ENCODE results near the gene TIMM13. TPM values are rescaled to one million over a fixed set of nuclear protein-coding genes. Genes with fewer than 3 reads are reported as not detected.
A peak's percentile ranks its signal among the peaks of the same experiment; 100 is the strongest.
"Not testable (repeated sequence)": the region's sequence is repeated elsewhere in the genome, so short reads cannot be mapped to it uniquely, and the experiment has no call there.

Gene TIMM13
- total RNA-seq, 1 donor from 2014 or later = 86.9 TPM

DNA sequence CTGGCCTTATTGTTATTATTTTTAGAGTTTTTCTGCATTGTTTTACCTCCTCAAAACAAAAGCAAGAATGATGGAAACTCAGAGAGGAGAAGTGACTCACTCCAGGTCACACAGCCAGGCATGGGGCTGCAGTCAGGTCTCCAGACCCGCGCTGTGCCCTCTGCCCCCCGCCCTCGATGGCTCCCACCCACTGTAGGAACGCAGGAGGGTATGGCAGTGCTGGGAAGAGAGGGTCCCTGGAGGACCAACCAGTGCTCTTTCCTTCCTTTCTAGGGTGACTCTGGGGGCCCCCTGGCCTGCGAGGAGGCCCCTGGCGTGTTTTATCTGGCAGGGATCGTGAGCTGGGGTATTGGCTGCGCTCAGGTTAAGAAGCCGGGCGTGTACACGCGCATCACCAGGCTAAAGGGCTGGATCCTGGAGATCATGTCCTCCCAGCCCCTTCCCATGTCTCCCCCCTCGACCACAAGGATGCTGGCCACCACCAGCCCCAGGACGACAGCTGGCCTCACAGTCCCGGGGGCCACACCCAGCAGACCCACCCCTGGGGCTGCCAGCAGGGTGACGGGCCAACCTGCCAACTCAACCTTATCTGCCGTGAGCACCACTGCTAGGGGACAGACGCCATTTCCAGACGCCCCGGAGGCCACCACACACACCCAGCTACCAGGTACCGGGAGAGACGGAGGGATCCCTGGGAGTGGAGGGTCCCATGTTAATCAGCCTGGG is 5.6 kb downstream of the TIMM13 start:
- intact Hi-C loops (cut with DNase I) = no loop called here
- DNase-seq (ENCODE audit: missing footprints) (no peak), ATAC-seq (no peak)

DNA sequence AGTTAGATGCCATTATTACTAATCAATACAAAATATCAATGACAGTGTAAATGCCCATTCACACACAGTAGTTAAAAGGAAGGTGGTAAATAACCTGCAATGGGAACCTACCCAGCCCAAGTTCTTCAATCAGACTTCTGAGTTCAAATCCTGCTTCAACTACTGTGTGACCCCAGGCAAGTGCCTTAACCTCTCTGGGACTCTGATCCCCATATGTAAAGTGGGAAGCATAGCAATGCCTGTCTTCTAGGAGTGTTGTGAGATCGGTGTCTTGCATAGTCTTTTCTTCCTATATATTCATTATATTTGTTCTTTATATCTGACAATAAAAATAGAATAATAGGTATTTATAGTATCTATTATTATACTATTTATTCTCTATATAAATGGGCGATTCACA is 6.9 kb downstream of the TIMM13 start:
- intact Hi-C loops (cut with DNase I) = no loop called here
- ATAC-seq (no peak), DNase-seq (ENCODE audit: missing footprints) (no peak)

GRCh38 chr19:2419754-2420153 is 7.6 kb downstream of the TIMM13 start:
- intact Hi-C loops (cut with DNase I) = no loop called here
- DNase-seq (ENCODE audit: missing footprints) = no peak

GRCh38 chr19:2417881-2418406 is 9.4 kb downstream of the TIMM13 start:
- DNase-seq (ENCODE audit: missing footprints) (no peak), ATAC-seq (no peak)
- intact Hi-C loops (cut with DNase I) = no loop called here

More at GRCh38 chr19:2419754-2420153, 7.6 kb downstream of the TIMM13 start:
- ATAC-seq = no peak

DNA sequence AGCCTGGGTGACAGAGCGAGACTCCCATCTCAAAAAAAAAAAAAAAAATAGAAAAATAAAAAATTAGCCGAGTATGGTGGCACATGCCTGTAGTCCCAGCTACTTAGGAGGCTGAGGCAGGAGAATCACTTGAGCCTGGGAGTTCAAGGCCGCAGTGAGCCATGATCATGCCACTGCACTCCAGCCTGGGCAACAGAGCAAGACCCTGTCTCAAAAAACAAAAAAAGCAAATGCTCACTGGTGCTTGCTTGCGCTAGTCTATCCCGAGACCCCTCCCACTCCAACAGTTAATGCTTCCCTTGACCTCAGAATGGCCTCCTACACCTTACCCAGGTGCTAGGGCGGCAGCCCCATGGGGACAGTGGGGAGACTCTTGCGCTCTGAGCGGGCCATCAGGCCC is 9.9 kb downstream of the TIMM13 start:
- intact Hi-C loops (cut with DNase I); ATAC-seq; DNase-seq (ENCODE audit: missing footprints): not testable (repeated sequence)

- DNase-seq (ENCODE audit: missing footprints) = no peak
- ATAC-seq = peak; percentile 33
- intact Hi-C loops (cut with DNase I) = no loop called here
Observed at GRCh38 chr19:2416321-2417097, 10.9 kb downstream of the TIMM13 start.

- DNase-seq (ENCODE audit: missing footprints) (no peak), ATAC-seq (no peak)
- intact Hi-C loops (cut with DNase I) = no loop called here
Observed at GRCh38 chr19:2415973-2416319, 11.4 kb downstream of the TIMM13 start.

- DNase-seq (ENCODE audit: missing footprints) = no peak
- ATAC-seq = peak; percentile 21
- intact Hi-C loops (cut with DNase I) = no loop called here
Observed at GRCh38 chr19:2415281-2415972, 12.0 kb downstream of the TIMM13 start.

- DNase-seq (ENCODE audit: missing footprints) (no peak), ATAC-seq (no peak)
- intact Hi-C loops (cut with DNase I) = no loop called here
Observed at GRCh38 chr19:2413629-2414028, 13.8 kb downstream of the TIMM13 start.

- no peak for ATAC-seq
- DNase-seq (ENCODE audit: missing footprints) = no peak
- intact Hi-C loops (cut with DNase I) = no loop called here
Observed at GRCh38 chr19:2413159-2413558, 14.2 kb downstream of the TIMM13 start.

DNA sequence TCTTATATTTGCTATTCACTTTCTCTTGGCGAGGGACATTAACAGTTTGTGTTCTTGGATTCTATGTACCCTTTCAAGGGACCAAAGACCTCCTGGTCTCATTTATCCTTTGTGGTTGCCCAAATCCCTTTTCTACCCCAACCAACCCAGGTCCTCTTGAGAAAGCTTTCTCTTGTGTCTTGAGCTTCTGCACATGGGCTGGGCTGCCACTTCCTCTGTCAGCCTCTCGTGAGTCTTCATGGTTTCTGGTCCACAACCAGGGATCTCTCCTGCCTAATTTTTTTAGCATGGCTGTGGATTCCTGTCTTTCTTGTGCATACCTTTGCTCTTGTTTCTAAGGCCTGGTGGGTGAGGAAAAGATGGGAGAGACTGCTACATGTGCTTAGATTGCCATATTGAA is 14.9 kb downstream of the TIMM13 start:
- DNase-seq (ENCODE audit: missing footprints) (no peak), ATAC-seq (no peak)
- intact Hi-C loops (cut with DNase I) = no loop called here

DNA sequence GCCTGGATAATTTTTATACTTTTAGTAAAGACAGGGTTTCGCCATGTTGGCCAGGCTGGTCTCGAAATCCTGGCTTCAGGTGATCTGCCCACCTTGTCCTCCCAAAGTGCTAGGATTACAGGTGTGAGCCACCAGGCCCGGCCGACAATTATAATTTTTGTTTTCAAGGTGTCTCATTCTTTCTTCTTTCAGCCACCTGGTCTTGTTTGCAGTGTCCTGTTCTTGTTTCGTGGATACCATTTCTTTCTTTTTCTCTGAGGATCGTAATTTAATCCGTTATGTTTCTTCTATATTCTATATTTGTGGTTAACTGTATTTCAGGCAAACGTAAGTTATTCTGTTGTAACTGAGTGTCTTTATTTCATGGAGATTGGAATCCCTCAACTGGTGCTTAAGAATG is 15.7 kb downstream of the TIMM13 start:
- no peak for ATAC-seq
- DNase-seq (ENCODE audit: missing footprints) = no peak
- intact Hi-C loops (cut with DNase I) = no loop called here

DNA sequence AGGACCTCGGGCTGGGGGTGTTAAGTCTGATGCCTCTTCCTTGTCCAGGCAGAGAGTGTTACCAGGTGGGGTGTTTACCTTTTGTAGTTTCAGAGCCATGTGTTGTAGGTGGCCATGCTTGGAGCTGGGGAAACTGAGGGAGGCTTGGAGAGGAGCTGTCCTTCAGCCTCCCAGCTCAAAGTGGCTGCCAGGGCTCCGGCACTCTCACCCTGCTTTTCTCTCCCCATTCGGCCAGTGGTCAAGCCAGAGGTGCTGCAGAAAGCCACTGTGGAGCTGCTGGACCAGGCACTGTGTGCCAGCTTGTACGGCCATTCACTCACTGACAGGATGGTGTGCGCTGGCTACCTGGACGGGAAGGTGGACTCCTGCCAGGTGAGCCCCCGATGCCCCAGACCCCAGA is 17.4 kb downstream of the TIMM13 start:
- intact Hi-C loops (cut with DNase I) = no loop called here
- DNase-seq (ENCODE audit: missing footprints) (no peak), ATAC-seq (no peak)

GRCh38 chr19:2409352-2409912 is 18.0 kb downstream of the TIMM13 start:
- intact Hi-C loops (cut with DNase I) = no loop called here
- DNase-seq (ENCODE audit: missing footprints) (no peak), ATAC-seq (no peak)

DNA sequence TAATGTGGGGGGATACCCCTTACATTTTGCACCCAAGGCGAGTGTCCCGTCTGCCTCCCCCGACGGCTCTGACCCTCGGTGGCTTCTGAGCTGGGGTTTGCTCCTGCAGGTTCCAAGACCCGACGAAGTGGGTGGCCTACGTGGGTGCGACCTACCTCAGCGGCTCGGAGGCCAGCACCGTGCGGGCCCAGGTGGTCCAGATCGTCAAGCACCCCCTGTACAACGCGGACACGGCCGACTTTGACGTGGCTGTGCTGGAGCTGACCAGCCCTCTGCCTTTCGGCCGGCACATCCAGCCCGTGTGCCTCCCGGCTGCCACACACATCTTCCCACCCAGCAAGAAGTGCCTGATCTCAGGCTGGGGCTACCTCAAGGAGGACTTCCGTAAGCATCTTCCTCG is 19.1 kb downstream of the TIMM13 start:
- DNase-seq (ENCODE audit: missing footprints) (no peak), ATAC-seq (no peak)
- intact Hi-C loops (cut with DNase I) = no loop called here

DNA sequence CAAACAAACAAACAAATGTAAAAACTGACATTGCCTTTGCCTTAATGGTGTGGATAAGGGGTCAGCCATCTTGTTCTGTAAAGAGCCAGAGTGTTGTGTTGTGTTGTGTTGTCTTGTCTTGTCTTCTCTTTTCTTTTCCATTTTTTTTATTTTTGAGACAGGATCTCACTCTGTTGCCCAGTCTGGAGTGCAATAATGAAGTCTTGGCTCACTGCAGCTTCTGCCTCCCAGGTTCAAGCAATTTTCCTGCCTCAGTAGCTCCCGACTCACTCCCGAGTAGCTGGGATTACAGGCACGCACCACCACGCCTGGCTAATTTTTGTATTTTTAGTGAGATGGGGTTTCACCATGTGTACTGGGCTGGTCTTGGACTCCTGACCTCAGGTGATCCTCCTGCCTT is 27.8 kb downstream of the TIMM13 start:
- ATAC-seq = no peak
- no peak for DNase-seq (ENCODE audit: missing footprints)
- intact Hi-C loops (cut with DNase I) = no loop called here

GRCh38 chr19:2398735-2399305 is 28.6 kb downstream of the TIMM13 start:
- ATAC-seq (no peak), DNase-seq (ENCODE audit: missing footprints) (no peak)
- intact Hi-C loops (cut with DNase I) = no loop called here

GRCh38 chr19:2397173-2397572 is 30.2 kb downstream of the TIMM13 start:
- intact Hi-C loops (cut with DNase I); ATAC-seq; DNase-seq (ENCODE audit: missing footprints): not testable (repeated sequence)

DNA sequence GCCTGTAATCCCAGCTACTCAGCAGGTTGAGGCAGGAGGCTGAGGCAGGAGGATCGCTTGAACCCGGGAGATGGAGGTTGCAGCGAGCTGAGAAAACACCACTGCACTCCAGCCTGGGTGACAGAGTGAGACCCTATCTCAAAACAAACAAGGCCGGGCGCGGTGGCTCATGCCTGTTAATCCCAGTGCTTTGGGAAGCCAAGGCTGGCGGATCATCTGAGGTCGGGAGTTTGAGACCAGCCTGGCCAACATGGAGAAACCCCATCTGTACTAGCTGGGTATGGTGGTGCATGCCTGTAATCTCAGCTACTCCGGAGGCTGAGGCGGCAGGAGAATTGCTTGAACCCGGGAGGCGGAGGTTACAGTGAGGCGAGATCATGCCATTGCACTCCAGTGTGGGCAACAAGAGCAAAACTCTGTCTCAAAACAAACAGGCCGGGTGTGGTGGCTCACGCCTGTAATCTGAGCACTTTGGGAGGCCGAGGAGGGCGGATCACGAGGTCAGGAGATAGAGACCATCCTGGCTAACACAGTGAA is 32.0 kb downstream of the TIMM13 start:
- ATAC-seq; intact Hi-C loops (cut with DNase I): not testable (repeated sequence)

More for the DNA sequence above, 32.0 kb downstream of the TIMM13 start:
- DNase-seq (ENCODE audit: missing footprints) = not testable (repeated sequence)

Measured in Right ventricle myocardium inferior (tissue), 1 donor.